T-helper 17 cell (primary cell): ENCODE results near the gene BUD31. TPM values are rescaled to one million over a fixed set of nuclear protein-coding genes. Genes with fewer than 3 reads are reported as not detected.

Experiments
- ATAC-seq: fragments of 150-1000 bp; cut with Tn5 transposase; 2 replicates; pipeline ENCODE4 v1.10.0; 2021; ENCODE audit warnings: mild to moderate bottlenecking, moderate library complexity
- DNase-seq, 3 donors: peaks; one replicate each; pipeline versions ENCODE4 v3.0.0 to v3.0.0-alpha.2; 2020 to 2021
- H3K9me3 ChIP-seq: one replicate; pipeline ENCODE4 v1.7.0; 2013; ENCODE audit warnings: low read length, mild to moderate bottlenecking; ENCODE audit not compliant: control insufficient read depth, poor library complexity, severe bottlenecking
- H3K27ac Mint-ChIP-seq: one replicate; pipeline ENCODE4 v1.8.0; 2022; ENCODE audit warnings: mild to moderate bottlenecking, moderate library complexity, mixed read lengths
- H3K27me3 Mint-ChIP-seq: one replicate; pipeline ENCODE4 v1.8.0; 2022; ENCODE audit warnings: mixed read lengths
- H3K36me3 Mint-ChIP-seq: one replicate; pipeline ENCODE4 v1.8.0; 2022; ENCODE audit warnings: low read depth, mixed read lengths
- H3K4me1 Mint-ChIP-seq: one replicate; pipeline ENCODE4 v1.8.0; 2022; ENCODE audit warnings: mild to moderate bottlenecking, mixed read lengths
- H3K4me3 Mint-ChIP-seq: one replicate; pipeline ENCODE4 v1.8.0; 2022; ENCODE audit warnings: mild to moderate bottlenecking, moderate library complexity, mixed read lengths
- total RNA-seq, 4 donors: library from RNA in 2 of 4; stranded (reverse) in 2 of 4; gene quantifications; one replicate each; pipeline ENCODE4 v1.2.3 and lab custom pipeline; 2022 to 2026

BUD31 gene
- total RNA-seq, 2 donors from 2014 or later = 170 to 175 TPM

GRCh38 chr7:99459087-99459486 is 50.3 kb downstream of the BUD31 start:
- no peak overlapping the region for H3K4me3 Mint-ChIP-seq
- ATAC-seq (peak; percentile 60), DNase-seq (no peak)
- H3K27ac Mint-ChIP-seq = no peak overlapping the region
- H3K27me3 Mint-ChIP-seq = no peaks in the 10 kb centered on the region
- no peaks in the 10 kb centered on the region for H3K9me3 ChIP-seq
- peaks cover 22% of the 10 kb centered on the region for H3K4me1 Mint-ChIP-seq
- H3K36me3 Mint-ChIP-seq = peaks cover 3% of the 10 kb centered on the region

GRCh38 chr7:99460651-99461050 is 51.9 kb downstream of the BUD31 start:
- peaks cover 31% of the 10 kb centered on the region for H3K4me1 Mint-ChIP-seq
- DNase-seq = no peak
- ATAC-seq = no peak
- no peaks in the 10 kb centered on the region for H3K9me3 ChIP-seq
- peak overlapping the region; percentile 78 for H3K27ac Mint-ChIP-seq
- H3K4me3 Mint-ChIP-seq = no peak overlapping the region
- peaks cover 2% of the 10 kb centered on the region for H3K36me3 Mint-ChIP-seq
- no peaks in the 10 kb centered on the region for H3K27me3 Mint-ChIP-seq

GRCh38 chr7:99461221-99461620 is 52.5 kb downstream of the BUD31 start:
- H3K27ac Mint-ChIP-seq = no peak overlapping the region
- H3K36me3 Mint-ChIP-seq = peaks cover 2% of the 10 kb centered on the region
- H3K4me3 Mint-ChIP-seq = no peak overlapping the region
- DNase-seq (no peak), ATAC-seq (no peak)
- no peaks in the 10 kb centered on the region for H3K27me3 Mint-ChIP-seq
- H3K4me1 Mint-ChIP-seq = peaks cover 35% of the 10 kb centered on the region
- H3K9me3 ChIP-seq = no peaks in the 10 kb centered on the region

- ATAC-seq = peak; percentile 5
- H3K36me3 Mint-ChIP-seq = peaks cover 1% of the 10 kb centered on the region
- no peak for DNase-seq
- peak overlapping the region; percentile 96 for H3K4me3 Mint-ChIP-seq
- H3K27me3 Mint-ChIP-seq = no peaks in the 10 kb centered on the region
- peaks cover 27% of the 10 kb centered on the region for H3K4me1 Mint-ChIP-seq
- no peaks in the 10 kb centered on the region for H3K9me3 ChIP-seq
- H3K27ac Mint-ChIP-seq = peak overlapping the region; percentile 93
These were observed 56.6 kb downstream of the BUD31 start for GRCh38 chr7:99465421-99465768.

GRCh38 chr7:99468336-99468918 is 59.7 kb downstream of the BUD31 start:
- Mint-ChIP-seq H3K4me3 (no peak overlapping the region), H3K4me1 (peaks cover 29% of the 10 kb centered on the region), H3K27me3 (no peaks in the 10 kb centered on the region), H3K27ac (no peak overlapping the region), H3K36me3 (no peaks in the 10 kb centered on the region)
- ATAC-seq (no peak), DNase-seq (no peak)
- H3K9me3 ChIP-seq = no peaks in the 10 kb centered on the region

Other genes with a start within 250 kb of the BUD31 start
- gene KPNA7, start 200.9 kb upstream of the BUD31 start, total RNA-seq = not detected
- gene MYH16, start 136.1 kb upstream of the BUD31 start, total RNA-seq = not detected
- gene ARPC1A, start 83.1 kb upstream of the BUD31 start, total RNA-seq = 10 to 100 TPM; 29.2 to 37.7 TPM
- 100 to 1,000 TPM; 185 to 220 TPM for gene ARPC1B, start 34.2 kb upstream of the BUD31 start, total RNA-seq
- 10 to 100 TPM; 38.5 to 42.7 TPM for gene PDAP1, start 372 bp upstream of the BUD31 start, total RNA-seq
- gene PTCD1, start 29.8 kb downstream of the BUD31 start, total RNA-seq = 1 to 10 TPM; 3.6 to 3.8 TPM
- 10 to 100 TPM; 35.0 to 42.9 TPM for gene CPSF4, start 30.0 kb downstream of the BUD31 start, total RNA-seq
- 100 to 1,000 TPM in 1 of 2 donors, 10 to 100 TPM in 1; 83.3 to 103 TPM for gene ATP5MF, start 57.2 kb downstream of the BUD31 start, total RNA-seq
- 10 to 100 TPM; 12.5 to 18.1 TPM for gene ZNF789, start 63.9 kb downstream of the BUD31 start, total RNA-seq
- gene ZNF394, start 91.3 kb downstream of the BUD31 start, total RNA-seq = 100 to 1,000 TPM; 189 to 198 TPM
- gene ZKSCAN5, start 95.7 kb downstream of the BUD31 start, total RNA-seq = 1 to 10 TPM; 4.4 to 4.6 TPM
- 1 to 10 TPM; 2.3 to 2.5 TPM for gene FAM200A, start 143.1 kb downstream of the BUD31 start, total RNA-seq
- 100 to 1,000 TPM; 134 to 135 TPM for gene ZNF655, start 149.7 kb downstream of the BUD31 start, total RNA-seq
- 1 to 10 TPM in 1 of 2 donors, under 1 TPM in 1; 0.96 to 1.4 TPM for gene TMEM225B, start 189.3 kb downstream of the BUD31 start, total RNA-seq
- 10 to 100 TPM; 29.8 to 34.4 TPM for gene ZSCAN25, start 208.0 kb downstream of the BUD31 start, total RNA-seq